K562 (cell line): Measurements from ENCODE around the gene SLC10A4.

Source experiments
- CSDE1 ChIP-seq, 2 experiments: fragments of 450-650 bp; IDR thresholded peaks; 2 replicates each; pipeline ENCODE4 v1.6.1; 2016; ENCODE audit warnings: mild to moderate bottlenecking in 1 of 2
- CTCF ChIP-seq, 3 experiments: IDR thresholded peaks in 2 of 3; conservative IDR thresholded peaks in 1 of 3; 2 replicates each; pipeline ENCODE4 v1.5.1; 2011 to 2012; ENCODE audit warnings: low read length in 3 of 3, mild to moderate bottlenecking in 3 of 3, control low read depth in 2 of 3, improper control_type of control experiment in 1 of 3, inconsistent platforms in 1 of 3, low read depth in 1 of 3, mixed read lengths in 1 of 3, moderate library complexity in 1 of 3; ENCODE audit not compliant: insufficient read depth in 2 of 3
- ESRRA ChIP-seq: fragments of 450-650 bp; IDR thresholded peaks from 2 replicates; pipeline ENCODE4 v1.6.1; 2014; ENCODE audit warnings: low read depth, mild to moderate bottlenecking, moderate library complexity, borderline replicate concordance
- EWSR1 ChIP-seq: fragments of 450-650 bp; IDR thresholded peaks from 2 replicates; pipeline ENCODE4 v1.6.1; 2018; ENCODE audit warnings: borderline replicate concordance, mild to moderate bottlenecking, low read depth, moderate library complexity; ENCODE audit not compliant: partially characterized antibody
- JUNB ChIP-seq: fragments of 450-650 bp; formaldehyde crosslinking; conservative IDR thresholded peaks from 2 replicates; pipeline ENCODE4 v1.4.0; 2020; ENCODE audit warnings: mild to moderate bottlenecking
- NFE2L1 ChIP-seq: fragments of 450-650 bp; IDR thresholded peaks from 2 replicates; pipeline ENCODE4 v1.6.1; 2016; ENCODE audit warnings: missing genetic modification characterization, low read depth, mild to moderate bottlenecking, missing compliant biosample characterization, moderate library complexity, borderline replicate concordance
- RAD21 ChIP-seq, 2 experiments: fragments of 250-450 bp in 1 of 2; fragments of 450-650 bp in 1 of 2; sonication (Bioruptor Pico) in 1 of 2; formaldehyde crosslinking in 1 of 2; IDR thresholded peaks in 1 of 2; conservative IDR thresholded peaks in 1 of 2; 2 replicates each; pipeline versions ENCODE4 v1.4.0 to v1.8.0; 2020 to 2022; ENCODE audit warnings: mild to moderate bottlenecking in 2 of 2, moderate library complexity in 1 of 2
- REST ChIP-seq, 2 experiments: fragments of 450-650 bp; formaldehyde crosslinking in 1 of 2; IDR thresholded peaks; 2 replicates each; pipeline versions ENCODE4 v1.4.0 to v1.6.1; 2014 to 2020; ENCODE audit warnings: mild to moderate bottlenecking in 2 of 2, borderline replicate concordance in 1 of 2, low read depth in 1 of 2
- UBTF ChIP-seq, 2 experiments: IDR thresholded peaks; 2 replicates each; pipeline ENCODE4 v1.6.1; 2012; ENCODE audit warnings: improper control_type of control experiment in 2 of 2, low read depth in 2 of 2, low read length in 2 of 2, borderline replicate concordance in 1 of 2
- ZBTB11 ChIP-seq, 3 experiments: fragments of 200-800 bp in 1 of 3; fragments of 250-450 bp in 1 of 3; fragments of 450-650 bp in 1 of 3; sonication (Bioruptor Pico) in 1 of 3; sonication (Bioruptor generic) in 1 of 3; formaldehyde crosslinking in 1 of 3; IDR thresholded peaks; 2 replicates each; pipeline versions ENCODE4 v1.6.1 to v1.8.0; 2016 to 2022; ENCODE audit warnings: mild to moderate bottlenecking in 2 of 3, missing genetic modification characterization in 2 of 3, missing compliant biosample characterization in 1 of 3, moderate library complexity in 1 of 3
- ZNF253 ChIP-seq: fragments of 250-450 bp; sonication (Bioruptor Pico); conservative IDR thresholded peaks from 2 replicates; pipeline ENCODE4 v1.6.1; 2021; ENCODE audit warnings: mild to moderate bottlenecking
- ZNF274 ChIP-seq: IDR thresholded peaks from 2 replicates; pipeline ENCODE4 v1.6.1; 2011; ENCODE audit warnings: low read depth, mild to moderate bottlenecking, low read length, moderate library complexity, borderline replicate concordance

GRCh38 chr4:48490680-48491513 lies 7.8 kb downstream of the SLC10A4 start:
- TF ChIP-seq CSDE1 (IDR thresholded peaks at IDR 0.05): no peak
- TF ChIP-seq RAD21 (CRISPR knock-in tag; conservative IDR thresholded peaks at IDR 0.05 in 1 of 2, IDR thresholded peaks at IDR 0.05 in 1 of 2): no peak
- TF ChIP-seq ZBTB11 (CRISPR knock-in tag; IDR thresholded peaks at IDR 0.05): no peak
- no peak for TF ChIP-seq ZNF274
- no peak for TF ChIP-seq ZNF253 (CRISPR knock-in tag)
- no peak for TF ChIP-seq EWSR1
- TF ChIP-seq CTCF (IDR thresholded peaks at IDR 0.05 in 2 of 3, conservative IDR thresholded peaks at IDR 0.05 in 1 of 3; ENCODE audit: insufficient read depth in 2 of 3, low read depth in 1 of 3, low read length in 3 of 3): no peak
- no peak for TF ChIP-seq JUNB
- TF ChIP-seq UBTF (IDR thresholded peaks at IDR 0.05; ENCODE audit: borderline replicate concordance in 1 of 2, low read depth in 2 of 2, low read length in 2 of 2): no peak
- TF ChIP-seq ESRRA: no peak
- TF ChIP-seq NFE2L1: no peak
- TF ChIP-seq REST (IDR thresholded peaks at IDR 0.05; ENCODE audit: borderline replicate concordance): no peak
- no peak for TF ChIP-seq REST (CRISPR knock-in tag; IDR thresholded peaks at IDR 0.05; ENCODE audit: low read depth)
